Esophagus muscularis mucosa (tissue), 4 donors: ENCODE results near the gene CADM3. TPM values are rescaled to one million over a fixed set of nuclear protein-coding genes. Genes with fewer than 3 reads are reported as not detected.

ENCODE experiments used
- DNase-seq: peaks from one replicate; pipeline ENCODE4 v3.0.0-alpha.2; 2017; ENCODE audit errors: extremely low spot score
- H3K27ac ChIP-seq, 4 donors: fragments of 200-600 bp; sonication (generic); replicated peaks in 1 of 4; 1 replicate in 3 of 4; 2 replicates in 1 of 4; pipeline ENCODE4 v1.5.1; 2016 to 2019; ENCODE audit warnings: mild to moderate bottlenecking in 1 of 4
- H3K27me3 ChIP-seq, 4 donors: fragments of 200-600 bp; sonication (generic); one replicate each; pipeline versions ENCODE4 v1.5.1 to v1.6.0; 2016 to 2019
- H3K36me3 ChIP-seq, 4 donors: fragments of 200-600 bp; sonication (generic); one replicate each; pipeline ENCODE4 v1.5.1; 2016 to 2019
- H3K4me1 ChIP-seq, 4 donors: fragments of 200-600 bp; sonication (generic); one replicate each; pipeline ENCODE4 v1.5.1; 2016 to 2019
- H3K4me3 ChIP-seq, 4 donors: fragments of 200-600 bp; sonication (generic); 1 replicate in 2 of 4; 2 replicates in 2 of 4; pipeline ENCODE4 v1.5.1; 2016 to 2019; ENCODE audit warnings: mild to moderate bottlenecking in 4 of 4, moderate library complexity in 1 of 4
- H3K9me3 ChIP-seq, 4 donors: fragments of 200-600 bp; sonication (generic); 1 replicate in 3 of 4; 2 replicates in 1 of 4; pipeline ENCODE4 v1.5.1; 2016 to 2019
- EP300 ChIP-seq: sonication (generic); formaldehyde crosslinking; IDR thresholded peaks from one replicate; pipeline ENCODE4 v1.6.1; 2017; ENCODE audit warnings: antibody characterized with exemption
- POLR2A ChIP-seq: fragments of 450-650 bp; IDR thresholded peaks from one replicate; pipeline ENCODE4 v1.6.1; 2017; ENCODE audit warnings: antibody characterized with exemption, moderate library complexity, mild to moderate bottlenecking, low read depth
- POLR2AphosphoS5 ChIP-seq, 2 donors: sonication (generic); formaldehyde crosslinking; IDR thresholded peaks; one replicate each; pipeline ENCODE4 v1.6.1; 2017; ENCODE audit warnings: antibody characterized with exemption in 2 of 2
- WGBS: methylation state at CpG from one replicate; pipeline ENCODE4 v1.1.5; 2018; 5-methylcytosine and 5-hydroxymethylcytosine counted together
- intact Hi-C: fragments of 100-400 bp; cut with DNase I; formaldehyde crosslinking; loops from one replicate; pipeline ENCODE4 v1.15.1; 2023
- total RNA-seq, 4 donors: library from RNA; depleted of rRNA; stranded (reverse); fragments of >200 nt; gene quantifications; one replicate each; pipeline versions ENCODE4 v1.1.0 to v1.2.1, GENCODE V29; 2016
- TF ChIP-seq, protein P1 (sequence below), 3 experiments: fragments of 200-600 bp in 2 of 3; fragments of 450-650 bp in 1 of 3; sonication (generic) in 2 of 3; IDR thresholded peaks; one replicate each; pipeline ENCODE4 v1.5.1; 2017 to 2019; ENCODE audit warnings: antibody characterized with exemption in 3 of 3, mild to moderate bottlenecking in 2 of 3, moderate library complexity in 1 of 3

Gene CADM3
- total RNA-seq, 4 donors from 2014 or later: 10.8 to 24.7 (median 20.4) TPM

DNA sequence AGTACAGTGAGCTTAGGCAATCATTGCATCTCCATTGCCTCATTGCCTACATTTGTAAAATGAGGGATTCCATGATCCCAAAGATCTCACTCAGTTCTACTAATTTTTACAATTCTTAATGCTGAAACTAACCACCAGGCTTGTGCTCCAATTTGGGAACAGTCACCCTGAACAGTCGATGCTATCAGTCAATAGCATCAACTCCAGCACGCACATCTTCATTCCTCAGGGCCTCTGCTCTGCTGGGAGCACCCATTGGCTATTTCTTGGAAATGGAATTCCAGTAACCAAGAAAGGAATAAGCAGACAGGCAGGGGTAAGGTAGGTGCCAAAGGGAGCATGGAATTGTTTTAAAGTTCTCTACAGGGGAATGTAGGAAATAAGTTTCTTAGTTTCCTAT is 19.0 kb downstream of the CADM3 start:
- Histone ChIP-seq H3K36me3 (peaks cover 0 to 8% (median 0%) of the 10 kb centered on the region in 4 donors), H3K27ac (no peak overlapping the region), H3K9me3 (no peaks in the 10 kb centered on the region), H3K4me1 (peaks cover 7 to 18% (median 12%) of the 10 kb centered on the region in 4 donors), H3K4me3 (no peak overlapping the region), H3K27me3 (peaks cover 0 to 36% (median 0%) of the 10 kb centered on the region in 4 donors)
- intact Hi-C loops: no loop called here
- WGBS: 69% methylated on average over 2 of the region's 2 CpGs
- no peak for TF ChIP-seq POLR2A
- no peak for TF ChIP-seq EP300
- TF ChIP-seq, protein P1, sequence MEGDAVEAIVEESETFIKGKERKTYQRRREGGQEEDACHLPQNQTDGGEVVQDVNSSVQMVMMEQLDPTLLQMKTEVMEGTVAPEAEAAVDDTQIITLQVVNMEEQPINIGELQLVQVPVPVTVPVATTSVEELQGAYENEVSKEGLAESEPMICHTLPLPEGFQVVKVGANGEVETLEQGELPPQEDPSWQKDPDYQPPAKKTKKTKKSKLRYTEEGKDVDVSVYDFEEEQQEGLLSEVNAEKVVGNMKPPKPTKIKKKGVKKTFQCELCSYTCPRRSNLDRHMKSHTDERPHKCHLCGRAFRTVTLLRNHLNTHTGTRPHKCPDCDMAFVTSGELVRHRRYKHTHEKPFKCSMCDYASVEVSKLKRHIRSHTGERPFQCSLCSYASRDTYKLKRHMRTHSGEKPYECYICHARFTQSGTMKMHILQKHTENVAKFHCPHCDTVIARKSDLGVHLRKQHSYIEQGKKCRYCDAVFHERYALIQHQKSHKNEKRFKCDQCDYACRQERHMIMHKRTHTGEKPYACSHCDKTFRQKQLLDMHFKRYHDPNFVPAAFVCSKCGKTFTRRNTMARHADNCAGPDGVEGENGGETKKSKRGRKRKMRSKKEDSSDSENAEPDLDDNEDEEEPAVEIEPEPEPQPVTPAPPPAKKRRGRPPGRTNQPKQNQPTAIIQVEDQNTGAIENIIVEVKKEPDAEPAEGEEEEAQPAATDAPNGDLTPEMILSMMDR (IDR thresholded peaks at IDR 0.05): no peak
- no peak for TF ChIP-seq POLR2AphosphoS5 (IDR thresholded peaks at IDR 0.05)
- DNase-seq: no peak

- Histone ChIP-seq H3K4me1 (no peaks in the 10 kb centered on the region), H3K9me3 (no peaks in the 10 kb centered on the region), H3K27me3 (peaks cover 0 to 14% (median 0%) of the 10 kb centered on the region in 4 donors), H3K36me3 (peaks cover 0 to 17% (median 0%) of the 10 kb centered on the region in 4 donors), H3K27ac (no peak overlapping the region), H3K4me3 (no peak overlapping the region)
- TF ChIP-seq, protein P1 (IDR thresholded peaks at IDR 0.05): peak in 1 of 3 experiments; percentile 11
- TF ChIP-seq POLR2AphosphoS5 (IDR thresholded peaks at IDR 0.05): no peak
- intact Hi-C loops: no loop called here
- DNase-seq: no peak
- 68% methylated on average over 5 of the region's 5 CpGs for WGBS
These were observed 25.1 kb downstream of the CADM3 start for GRCh38 chr1:159196543-159196942.

DNA sequence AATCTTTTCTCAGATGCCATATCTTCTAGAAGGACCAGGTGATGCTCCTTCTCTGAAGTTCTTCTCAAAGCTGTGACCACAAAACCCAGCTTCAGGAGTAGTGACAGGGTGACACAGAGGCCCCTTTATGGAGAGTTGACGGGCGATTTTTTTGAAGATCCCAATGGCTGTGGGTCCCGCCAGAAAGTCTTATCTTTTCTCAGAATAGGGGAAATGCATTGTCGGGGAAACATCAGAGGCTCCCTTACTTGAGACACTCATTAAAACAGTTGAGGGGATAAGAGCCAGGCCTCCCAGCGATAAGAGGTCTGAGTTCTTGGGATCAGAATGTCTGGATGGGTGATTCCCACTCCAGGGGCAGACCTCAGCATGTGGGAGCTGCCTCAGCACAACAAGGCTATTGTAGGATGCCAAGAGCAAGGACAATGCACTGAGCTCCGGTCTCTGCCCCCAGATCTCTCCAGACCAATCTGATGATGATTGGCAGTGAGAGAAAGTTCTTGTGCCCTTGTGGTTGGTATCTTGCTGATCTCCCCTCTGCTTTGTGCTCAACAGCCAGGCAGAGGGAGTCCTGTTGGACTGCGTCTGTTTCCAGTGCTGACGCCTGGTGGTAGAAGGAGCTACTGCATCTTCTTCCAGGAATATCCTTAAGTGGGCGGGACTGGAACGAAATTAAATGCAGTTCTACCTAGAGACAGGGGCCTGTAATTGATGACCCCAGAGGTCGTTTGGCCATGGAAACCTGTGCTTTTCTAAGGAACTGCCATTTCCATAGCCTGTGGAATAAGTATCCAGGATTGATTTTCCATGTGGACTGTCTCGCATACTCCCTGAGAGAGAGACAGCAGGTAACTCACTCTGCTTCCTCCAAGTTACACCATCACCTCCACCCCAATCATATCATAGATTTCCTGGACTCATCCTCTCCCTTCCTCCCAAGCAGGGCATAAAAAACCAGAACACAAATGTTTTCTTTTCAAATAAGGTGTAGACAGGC is 26.4 kb downstream of the CADM3 start:
- Histone ChIP-seq H3K4me3 (peak overlapping the region in 2 of 4 donors; percentile 30 to 34), H3K27me3 (peaks cover 0 to 23% (median 0%) of the 10 kb centered on the region in 4 donors), H3K36me3 (peaks cover 0 to 17% (median 0%) of the 10 kb centered on the region in 4 donors), H3K4me1 (no peaks in the 10 kb centered on the region), H3K27ac (no peak overlapping the region), H3K9me3 (no peaks in the 10 kb centered on the region)
- TF ChIP-seq EP300: no peak
- TF ChIP-seq, protein P1 (IDR thresholded peaks at IDR 0.05): peak; percentile 84 to 87 (median 85)
- TF ChIP-seq POLR2AphosphoS5 (IDR thresholded peaks at IDR 0.05): no peak
- DNase-seq: no peak
- intact Hi-C loops: no loop called here
- 47% methylated on average over 12 of the region's 12 CpGs for WGBS

DNA sequence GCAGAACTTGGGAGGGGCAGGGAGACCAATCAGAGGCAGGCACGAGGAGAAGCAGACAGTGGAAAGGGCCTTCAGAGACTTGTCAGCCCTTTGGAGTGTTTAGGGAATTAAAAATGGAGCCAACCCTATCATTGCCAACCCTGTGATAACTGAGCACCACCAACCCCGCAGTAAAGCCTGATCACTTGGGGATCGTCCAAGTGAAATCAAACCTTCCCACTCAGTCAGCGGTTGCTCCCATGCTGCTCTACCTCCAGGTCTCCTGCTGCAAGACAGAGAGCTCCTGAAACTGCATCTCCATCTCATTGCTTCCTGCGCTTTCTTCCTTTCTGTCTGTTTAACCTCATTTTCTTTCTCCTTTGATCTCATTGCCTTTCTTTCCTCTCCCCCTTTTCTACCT is 28.5 kb downstream of the CADM3 start:
- Histone ChIP-seq H3K4me1 (no peaks in the 10 kb centered on the region), H3K9me3 (no peaks in the 10 kb centered on the region), H3K27me3 (peaks cover 0 to 39% (median 0%) of the 10 kb centered on the region in 4 donors), H3K36me3 (peaks cover 0 to 9% (median 0%) of the 10 kb centered on the region in 4 donors), H3K27ac (no peak overlapping the region), H3K4me3 (peak overlapping the region in 3 of 4 donors; percentile 31 to 39 (median 34))
- DNase-seq: no peak
- 79% methylated on average over 5 of the region's 5 CpGs for WGBS
- intact Hi-C loops: no loop called here
- TF ChIP-seq POLR2AphosphoS5 (IDR thresholded peaks at IDR 0.05) (no peak), EP300 (no peak), POLR2A (no peak)
- TF ChIP-seq, protein P1 (IDR thresholded peaks at IDR 0.05): no peak
